Smooth muscle cell (in vitro differentiated cells): ENCODE data around the gene CDK2AP2. TPM values are rescaled to one million over a fixed set of nuclear protein-coding genes. Genes with fewer than 3 reads are reported as not detected.

Source experiments
- DNase-seq: peaks from one replicate; lab custom pipeline; 2025; ENCODE audit not compliant: unreplicated experiment; lab: John Stamatoyannopoulos, UW
- H2AFZ ChIP-seq: fragments of 200-600 bp; sonication (generic); 2 replicates; pipeline ENCODE4 v1.6.0; 2016; ENCODE audit warnings: antibody characterized with exemption, low read depth, mild to moderate bottlenecking
- H3F3A ChIP-seq: fragments of 200-600 bp; sonication (generic); 2 replicates; pipeline ENCODE4 v1.6.0; 2017; ENCODE audit warnings: antibody characterized with exemption, low read depth
- H3K27ac ChIP-seq: fragments of 200-600 bp; sonication (generic); 2 replicates; pipeline ENCODE4 v1.5.1; 2016; ENCODE audit warnings: low read depth, mild to moderate bottlenecking
- H3K27me3 ChIP-seq: fragments of 200-600 bp; sonication (generic); 2 replicates; pipeline ENCODE4 v1.6.1; 2016; ENCODE audit warnings: low read depth, mild to moderate bottlenecking
- H3K36me3 ChIP-seq: fragments of 200-600 bp; sonication (generic); 2 replicates; pipeline ENCODE4 v1.5.1; 2016; ENCODE audit warnings: low read depth
- H3K4me1 ChIP-seq: fragments of 200-600 bp; sonication (generic); 2 replicates; pipeline ENCODE4 v1.5.1; 2016; ENCODE audit warnings: low read depth
- H3K4me2 ChIP-seq: fragments of 200-600 bp; sonication (generic); 2 replicates; pipeline ENCODE4 v1.6.0; 2016; ENCODE audit warnings: mild to moderate bottlenecking
- H3K4me3 ChIP-seq: fragments of 200-600 bp; sonication (generic); 2 replicates; pipeline ENCODE4 v1.5.1; 2016; ENCODE audit warnings: mild to moderate bottlenecking
- H3K79me2 ChIP-seq: fragments of 200-600 bp; sonication (generic); 2 replicates; pipeline ENCODE4 v1.6.0; 2016; ENCODE audit warnings: low read depth, mild to moderate bottlenecking
- H3K9ac ChIP-seq: fragments of 200-600 bp; sonication (generic); 2 replicates; pipeline ENCODE4 v1.6.0; 2016; ENCODE audit warnings: low read depth
- H3K9me3 ChIP-seq: fragments of 200-600 bp; sonication (generic); replicated peaks from 2 replicates; pipeline ENCODE4 v1.5.1; 2016; ENCODE audit warnings: low read depth
- H4K20me1 ChIP-seq: fragments of 200-600 bp; sonication (generic); 2 replicates; pipeline ENCODE4 v1.6.0; 2016; ENCODE audit warnings: low read depth
- WGBS: methylation state at CpG from one replicate; pipeline ENCODE4 v1.1.7; 2016; ENCODE audit warnings: low lambda C conversion rate; 5-methylcytosine and 5-hydroxymethylcytosine counted together
- polyA plus RNA-seq: library from polyadenylated mRNA; unstranded; fragments of >200 nt; fragmentation: Nextera tagmentation; extraction: Ambion mirVana; gene quantifications from 2 replicates; pipeline ENCODE4 v1.2.1, GENCODE V29; 2016
- total RNA-seq: library from RNA; depleted of rRNA; stranded (reverse); fragments of >200 nt; gene quantifications from 2 replicates; pipeline ENCODE4 v1.2.3, GENCODE V29; 2014
- TF ChIP-seq, protein P1 (sequence below): fragments of 200-600 bp; sonication (generic); IDR thresholded peaks from 2 replicates; pipeline ENCODE4 v1.5.1; 2017; ENCODE audit warnings: borderline replicate concordance, mild to moderate bottlenecking, antibody characterized with exemption; ENCODE audit not compliant: insufficient read depth, poor library complexity, severe bottlenecking

The CDK2AP2 gene
- total and polyA plus RNA-seq, 2 experiments from 2014 or later: 34.0 to 101 TPM

DNA sequence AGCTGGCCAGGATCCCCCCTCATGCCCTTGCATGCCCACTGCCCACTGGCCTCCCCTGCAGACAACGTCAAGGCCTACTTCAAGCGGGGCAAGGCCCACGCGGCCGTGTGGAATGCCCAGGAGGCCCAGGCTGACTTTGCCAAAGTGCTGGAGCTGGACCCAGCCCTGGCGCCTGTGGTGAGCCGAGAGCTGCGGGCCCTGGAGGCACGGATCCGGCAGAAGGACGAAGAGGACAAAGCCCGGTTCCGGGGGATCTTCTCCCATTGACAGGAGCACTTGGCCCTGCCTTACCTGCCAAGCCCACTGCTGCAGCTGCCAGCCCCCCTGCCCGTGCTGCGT lies 17.3 kb downstream of the CDK2AP2 start:
- no peak overlapping the region for H2AFZ ChIP-seq
- H3K4me2 ChIP-seq: no peak overlapping the region
- TF ChIP-seq, protein P1, sequence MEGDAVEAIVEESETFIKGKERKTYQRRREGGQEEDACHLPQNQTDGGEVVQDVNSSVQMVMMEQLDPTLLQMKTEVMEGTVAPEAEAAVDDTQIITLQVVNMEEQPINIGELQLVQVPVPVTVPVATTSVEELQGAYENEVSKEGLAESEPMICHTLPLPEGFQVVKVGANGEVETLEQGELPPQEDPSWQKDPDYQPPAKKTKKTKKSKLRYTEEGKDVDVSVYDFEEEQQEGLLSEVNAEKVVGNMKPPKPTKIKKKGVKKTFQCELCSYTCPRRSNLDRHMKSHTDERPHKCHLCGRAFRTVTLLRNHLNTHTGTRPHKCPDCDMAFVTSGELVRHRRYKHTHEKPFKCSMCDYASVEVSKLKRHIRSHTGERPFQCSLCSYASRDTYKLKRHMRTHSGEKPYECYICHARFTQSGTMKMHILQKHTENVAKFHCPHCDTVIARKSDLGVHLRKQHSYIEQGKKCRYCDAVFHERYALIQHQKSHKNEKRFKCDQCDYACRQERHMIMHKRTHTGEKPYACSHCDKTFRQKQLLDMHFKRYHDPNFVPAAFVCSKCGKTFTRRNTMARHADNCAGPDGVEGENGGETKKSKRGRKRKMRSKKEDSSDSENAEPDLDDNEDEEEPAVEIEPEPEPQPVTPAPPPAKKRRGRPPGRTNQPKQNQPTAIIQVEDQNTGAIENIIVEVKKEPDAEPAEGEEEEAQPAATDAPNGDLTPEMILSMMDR: no peak
- DNase-seq: no peak
- H3K27me3 ChIP-seq: no peaks in the 10 kb centered on the region
- no peak overlapping the region for H3K27ac ChIP-seq
- WGBS: 96% methylated on average over 15 of the region's 15 CpGs
- H3K9me3 ChIP-seq: no peaks in the 10 kb centered on the region
- H3K9ac ChIP-seq: no peak overlapping the region
- no peaks in the 10 kb centered on the region for H4K20me1 ChIP-seq
- H3K79me2 ChIP-seq: no peaks in the 10 kb centered on the region
- H3F3A ChIP-seq: no peaks in the 10 kb centered on the region
- H3K36me3 ChIP-seq: no peaks in the 10 kb centered on the region
- H3K4me1 ChIP-seq: no peaks in the 10 kb centered on the region
- no peak overlapping the region for H3K4me3 ChIP-seq

DNA sequence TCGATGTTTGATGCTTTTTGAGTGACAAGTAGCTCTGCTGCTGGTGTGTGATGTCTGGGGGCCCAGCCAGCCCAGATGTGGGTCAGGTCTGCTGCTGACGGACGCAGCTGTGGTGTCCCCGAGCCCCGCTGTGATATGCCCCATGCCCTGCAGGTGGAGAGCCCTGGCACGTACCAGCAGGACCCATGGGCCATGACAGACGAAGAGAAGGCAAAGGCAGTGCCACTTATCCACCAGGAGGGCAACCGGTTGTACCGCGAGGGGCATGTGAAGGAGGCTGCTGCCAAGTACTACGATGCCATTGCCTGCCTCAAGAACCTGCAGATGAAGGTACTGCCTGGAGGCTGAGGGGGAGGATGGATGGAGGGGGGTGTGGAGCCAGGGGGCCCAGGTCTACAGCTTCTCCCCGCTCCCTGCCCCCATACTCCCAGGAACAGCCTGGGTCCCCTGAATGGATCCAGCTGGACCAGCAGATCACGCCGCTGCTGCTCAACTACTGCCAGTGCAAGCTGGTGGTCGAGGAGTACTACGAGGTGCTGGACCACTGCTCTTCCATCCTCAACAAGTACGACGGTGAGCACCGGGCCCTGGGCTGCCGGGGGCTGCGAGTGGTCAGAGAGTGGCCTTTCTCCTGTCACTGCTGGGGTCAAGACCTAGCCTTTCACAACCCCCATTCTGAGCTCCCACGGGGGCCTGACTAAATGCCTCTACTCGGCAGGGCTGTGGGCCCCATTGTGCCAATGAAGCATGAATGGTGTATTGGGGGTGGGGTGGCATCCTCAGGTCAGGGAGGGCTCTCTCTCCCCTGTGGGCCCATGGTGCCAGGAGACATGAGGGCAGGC lies 17.9 kb downstream of the CDK2AP2 start:
- TF ChIP-seq, protein P1: no peak
- no peak for DNase-seq
- Histone ChIP-seq H2AFZ (no peak overlapping the region), H3F3A (no peaks in the 10 kb centered on the region), H3K4me2 (no peak overlapping the region), H3K9me3 (no peaks in the 10 kb centered on the region), H3K36me3 (no peaks in the 10 kb centered on the region), H3K4me1 (no peaks in the 10 kb centered on the region), H3K4me3 (no peak overlapping the region), H4K20me1 (no peaks in the 10 kb centered on the region), H3K27me3 (no peaks in the 10 kb centered on the region), H3K9ac (no peak overlapping the region), H3K79me2 (no peaks in the 10 kb centered on the region), H3K27ac (no peak overlapping the region)
- 94% methylated on average over 23 of the region's 23 CpGs for WGBS

DNA sequence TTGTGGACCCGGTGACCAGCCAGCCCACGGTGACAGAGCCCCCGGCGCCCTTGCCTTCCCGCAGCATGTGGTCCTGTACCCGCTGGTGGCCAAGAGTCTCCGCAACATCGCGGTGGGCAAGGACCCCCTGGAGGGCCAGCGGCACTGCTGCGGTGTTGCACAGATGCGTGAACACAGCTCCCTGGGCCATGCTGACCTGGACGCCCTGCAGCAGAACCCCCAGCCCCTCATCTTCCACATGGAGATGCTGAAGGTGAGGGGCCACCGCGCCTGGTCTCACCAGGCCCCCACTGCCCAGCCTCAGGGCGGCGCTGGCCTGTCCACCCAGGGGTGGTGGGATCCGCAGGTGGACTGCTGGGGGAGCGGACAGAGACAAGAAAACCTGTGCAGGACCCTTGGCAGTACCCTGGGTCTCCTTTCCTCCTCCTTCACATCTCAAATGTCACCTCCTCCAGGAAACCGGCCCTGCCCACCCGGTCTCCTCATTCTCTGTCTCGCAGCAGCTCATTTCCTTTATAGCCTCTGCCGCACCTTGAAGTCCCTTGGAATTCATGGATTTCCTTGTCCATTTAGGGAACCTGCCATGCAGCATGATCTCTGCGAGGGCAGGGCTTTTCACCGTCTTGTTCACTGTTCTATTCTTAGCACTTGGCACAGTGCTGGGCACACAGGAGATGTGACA lies 18.6 kb downstream of the CDK2AP2 start:
- H3K36me3 ChIP-seq: no peaks in the 10 kb centered on the region
- no peaks in the 10 kb centered on the region for H3K4me1 ChIP-seq
- H3K27me3 ChIP-seq: no peaks in the 10 kb centered on the region
- TF ChIP-seq, protein P1: no peak
- H3F3A ChIP-seq: no peaks in the 10 kb centered on the region
- H3K9me3 ChIP-seq: no peaks in the 10 kb centered on the region
- H4K20me1 ChIP-seq: no peaks in the 10 kb centered on the region
- no peak overlapping the region for H3K4me3 ChIP-seq
- H3K27ac ChIP-seq: no peak overlapping the region
- H3K9ac ChIP-seq: no peak overlapping the region
- no peak overlapping the region for H3K4me2 ChIP-seq
- DNase-seq: no peak
- 92% methylated on average over 23 of the region's 25 CpGs for WGBS
- no peak overlapping the region for H2AFZ ChIP-seq
- no peaks in the 10 kb centered on the region for H3K79me2 ChIP-seq
